RWPE2 (cell line): Measurements from ENCODE around the gene OTOP3.

Source experiments
- ATAC-seq: fragments of 200-7000 bp; cut with Tn5 transposase; 3 replicates; pipeline ENCODE4 v1.9.1; 2021; ENCODE audit warnings: low read depth
- DNase-seq: peaks from one replicate; pipeline ENCODE4 v3.0.0-alpha.2; 2020; ENCODE audit warnings: low spot score
- H3K27ac ChIP-seq: fragments of 450-650 bp; 2 replicates; pipeline ENCODE4 v1.5.1; 2017; ENCODE audit warnings: mild to moderate bottlenecking; ENCODE audit not compliant: poor library complexity, severe bottlenecking
- H3K27me3 ChIP-seq: fragments of 250-450 bp; sonication (Bioruptor Pico); 2 replicates; pipeline ENCODE4 v1.5.1; 2021; ENCODE audit warnings: mild to moderate bottlenecking, moderate library complexity; ENCODE audit not compliant: insufficient read depth, poor library complexity, severe bottlenecking
- H3K36me3 ChIP-seq: fragments of 250-450 bp; sonication (Bioruptor Pico); 2 replicates; pipeline ENCODE4 v1.5.1; 2020; ENCODE audit warnings: low read depth, mild to moderate bottlenecking, moderate library complexity
- H3K4me1 ChIP-seq: fragments of 250-450 bp; sonication (Bioruptor Pico); 2 replicates; pipeline ENCODE4 v1.5.1; 2021; ENCODE audit warnings: mild to moderate bottlenecking, moderate library complexity; ENCODE audit not compliant: insufficient read depth, poor library complexity, severe bottlenecking
- H3K4me3 ChIP-seq: fragments of 250-450 bp; sonication (Bioruptor Pico); 2 replicates; pipeline ENCODE4 v1.5.1; 2021; ENCODE audit warnings: mild to moderate bottlenecking, moderate library complexity; ENCODE audit not compliant: severe bottlenecking
- H3K9me3 ChIP-seq: fragments of 250-450 bp; sonication (Bioruptor Pico); 2 replicates; pipeline ENCODE4 v1.5.1; 2021; ENCODE audit warnings: mild to moderate bottlenecking, moderate library complexity; ENCODE audit not compliant: severe bottlenecking
- TF ChIP-seq, protein P1 (sequence below): fragments of 450-650 bp; IDR thresholded peaks from one replicate; pipeline ENCODE4 v1.5.1; 2017; ENCODE audit warnings: mild to moderate bottlenecking, moderate library complexity; ENCODE audit not compliant: poor library complexity, severe bottlenecking

The OTOP3 gene

GRCh38 chr17:74947041-74947754 is 11.5 kb downstream of the OTOP3 start:
- H3K4me3 ChIP-seq = no peak overlapping the region
- H3K36me3 ChIP-seq = no peaks in the 10 kb centered on the region
- ATAC-seq (no peak), DNase-seq (peak; percentile 54)
- H3K27ac ChIP-seq = no peak overlapping the region
- no peaks in the 10 kb centered on the region for H3K27me3 ChIP-seq
- H3K9me3 ChIP-seq = no peaks in the 10 kb centered on the region
- H3K4me1 ChIP-seq = peaks cover 28% of the 10 kb centered on the region
- TF ChIP-seq, protein P1, sequence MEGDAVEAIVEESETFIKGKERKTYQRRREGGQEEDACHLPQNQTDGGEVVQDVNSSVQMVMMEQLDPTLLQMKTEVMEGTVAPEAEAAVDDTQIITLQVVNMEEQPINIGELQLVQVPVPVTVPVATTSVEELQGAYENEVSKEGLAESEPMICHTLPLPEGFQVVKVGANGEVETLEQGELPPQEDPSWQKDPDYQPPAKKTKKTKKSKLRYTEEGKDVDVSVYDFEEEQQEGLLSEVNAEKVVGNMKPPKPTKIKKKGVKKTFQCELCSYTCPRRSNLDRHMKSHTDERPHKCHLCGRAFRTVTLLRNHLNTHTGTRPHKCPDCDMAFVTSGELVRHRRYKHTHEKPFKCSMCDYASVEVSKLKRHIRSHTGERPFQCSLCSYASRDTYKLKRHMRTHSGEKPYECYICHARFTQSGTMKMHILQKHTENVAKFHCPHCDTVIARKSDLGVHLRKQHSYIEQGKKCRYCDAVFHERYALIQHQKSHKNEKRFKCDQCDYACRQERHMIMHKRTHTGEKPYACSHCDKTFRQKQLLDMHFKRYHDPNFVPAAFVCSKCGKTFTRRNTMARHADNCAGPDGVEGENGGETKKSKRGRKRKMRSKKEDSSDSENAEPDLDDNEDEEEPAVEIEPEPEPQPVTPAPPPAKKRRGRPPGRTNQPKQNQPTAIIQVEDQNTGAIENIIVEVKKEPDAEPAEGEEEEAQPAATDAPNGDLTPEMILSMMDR = no peak

GRCh38 chr17:74949455-74950115 is 13.9 kb downstream of the OTOP3 start:
- no peak for DNase-seq
- ATAC-seq = no peak
- Histone ChIP-seq H3K27ac (peak overlapping the region; percentile 28), H3K9me3 (no peaks in the 10 kb centered on the region), H3K4me3 (no peak overlapping the region), H3K27me3 (no peaks in the 10 kb centered on the region), H3K36me3 (no peaks in the 10 kb centered on the region), H3K4me1 (peaks cover 15% of the 10 kb centered on the region)
- TF ChIP-seq, protein P1 = no peak

DNA sequence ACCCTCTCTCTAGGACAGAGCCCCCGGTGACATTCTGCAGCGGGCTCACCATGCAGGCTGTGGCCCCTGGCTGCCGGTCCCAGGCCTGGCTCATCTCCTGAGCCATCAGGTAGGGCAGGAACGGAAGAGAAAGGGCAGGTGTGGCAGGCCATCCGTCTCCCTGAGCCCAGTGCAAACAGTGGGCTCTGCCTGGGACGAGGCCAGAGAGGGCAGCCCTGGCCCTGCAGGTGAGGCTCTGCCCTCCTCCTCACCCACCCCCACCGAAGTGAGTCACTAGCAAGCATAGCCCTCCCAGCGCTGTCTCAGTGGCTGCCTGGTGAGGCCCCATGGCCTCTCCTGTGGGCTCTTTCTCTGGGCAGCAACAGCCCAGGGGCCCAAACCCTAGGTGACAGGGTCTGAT is 14.5 kb downstream of the OTOP3 start:
- TF ChIP-seq, protein P1 = no peak
- peak overlapping the region; percentile 28 for H3K27ac ChIP-seq
- peak; percentile 80 for DNase-seq
- H3K9me3 ChIP-seq = no peaks in the 10 kb centered on the region
- peak; percentile 91 for ATAC-seq
- no peaks in the 10 kb centered on the region for H3K36me3 ChIP-seq
- H3K27me3 ChIP-seq = no peaks in the 10 kb centered on the region
- H3K4me3 ChIP-seq = no peak overlapping the region
- H3K4me1 ChIP-seq = peaks cover 12% of the 10 kb centered on the region

DNA sequence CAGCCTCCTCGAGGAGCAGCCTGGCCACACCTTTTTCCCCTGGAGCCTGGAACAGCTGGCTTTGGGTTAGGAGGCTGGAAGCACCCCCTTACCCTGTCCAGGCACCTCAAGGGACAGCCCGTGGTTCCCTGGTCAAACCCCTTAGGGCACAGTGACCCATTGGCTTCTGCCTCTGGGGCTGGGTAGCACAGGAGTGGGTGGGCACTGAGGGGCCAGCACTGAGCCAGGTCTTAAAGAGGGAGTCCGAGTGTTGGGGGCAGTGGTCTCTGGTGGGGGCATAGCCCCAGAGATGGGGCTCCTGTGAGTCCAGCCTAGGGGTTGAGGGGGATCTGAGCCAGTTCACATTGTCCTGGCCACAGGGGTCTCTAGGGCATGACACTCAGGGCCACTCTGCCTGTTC is 15.4 kb downstream of the OTOP3 start:
- Histone ChIP-seq H3K9me3 (no peaks in the 10 kb centered on the region), H3K4me1 (peaks cover 12% of the 10 kb centered on the region), H3K27ac (peak overlapping the region; percentile 28), H3K4me3 (no peak overlapping the region), H3K27me3 (no peaks in the 10 kb centered on the region), H3K36me3 (no peaks in the 10 kb centered on the region)
- DNase-seq (no peak), ATAC-seq (0 out of 3 replicates have a peak, but pooled peaks have one; percentile 4)
- TF ChIP-seq, protein P1 = no peak
